CD4-positive, alpha-beta T cell treated with Interleukin-15 for 4 hours (primary cell): ENCODE results near the gene B3GALT4.
"Not testable (repeated sequence)": the region's sequence is repeated elsewhere in the genome, so short reads cannot be mapped to it uniquely, and the experiment has no call there.

Experiments
- DNase-seq: peaks from one replicate; pipeline ENCODE4 v3.0.0-alpha.2; 2020; ENCODE audit warnings: low spot score

B3GALT4 gene

GRCh38 chr6:33272275-33273128, 4.4 kb upstream of the B3GALT4 start:
- DNase-seq, result no peak

DNA sequence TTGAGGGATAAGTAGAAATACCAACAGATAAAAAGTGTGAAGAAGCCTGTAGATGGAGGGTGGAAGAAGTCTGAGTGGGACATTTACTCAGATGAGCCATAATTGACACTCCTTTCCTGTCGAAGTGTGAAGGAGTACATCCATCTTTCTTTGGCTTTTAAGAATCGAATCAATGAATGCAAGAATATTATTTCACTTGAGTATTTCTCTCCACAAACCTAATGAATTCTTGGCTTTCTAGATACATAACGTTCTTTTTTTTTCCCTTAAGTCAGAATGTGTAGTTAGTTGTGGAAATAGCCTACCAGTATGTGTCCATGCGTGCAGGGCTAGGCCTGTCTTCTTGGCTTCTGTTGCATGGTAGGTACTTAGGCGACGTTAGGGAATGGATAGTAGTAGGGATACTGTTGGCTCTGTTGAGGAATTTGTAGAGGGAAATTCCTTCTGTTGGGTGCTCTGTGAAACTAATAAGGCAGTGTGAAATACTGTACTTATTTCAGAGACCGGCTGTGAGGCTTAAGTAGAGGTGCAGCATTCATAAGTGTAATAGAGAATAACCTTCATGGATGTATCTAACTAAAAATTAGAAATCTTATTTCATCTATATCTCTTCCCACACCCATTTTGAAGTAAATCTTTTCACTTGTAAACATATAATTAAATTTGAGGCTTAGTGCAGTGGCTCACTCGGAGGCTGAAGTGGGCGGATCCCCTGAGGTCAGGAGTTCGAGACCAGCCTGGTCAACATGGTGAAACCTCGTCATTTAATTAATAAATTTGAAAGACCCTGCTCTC, 3.6 kb upstream of the B3GALT4 start:
- no peak for DNase-seq

DNA sequence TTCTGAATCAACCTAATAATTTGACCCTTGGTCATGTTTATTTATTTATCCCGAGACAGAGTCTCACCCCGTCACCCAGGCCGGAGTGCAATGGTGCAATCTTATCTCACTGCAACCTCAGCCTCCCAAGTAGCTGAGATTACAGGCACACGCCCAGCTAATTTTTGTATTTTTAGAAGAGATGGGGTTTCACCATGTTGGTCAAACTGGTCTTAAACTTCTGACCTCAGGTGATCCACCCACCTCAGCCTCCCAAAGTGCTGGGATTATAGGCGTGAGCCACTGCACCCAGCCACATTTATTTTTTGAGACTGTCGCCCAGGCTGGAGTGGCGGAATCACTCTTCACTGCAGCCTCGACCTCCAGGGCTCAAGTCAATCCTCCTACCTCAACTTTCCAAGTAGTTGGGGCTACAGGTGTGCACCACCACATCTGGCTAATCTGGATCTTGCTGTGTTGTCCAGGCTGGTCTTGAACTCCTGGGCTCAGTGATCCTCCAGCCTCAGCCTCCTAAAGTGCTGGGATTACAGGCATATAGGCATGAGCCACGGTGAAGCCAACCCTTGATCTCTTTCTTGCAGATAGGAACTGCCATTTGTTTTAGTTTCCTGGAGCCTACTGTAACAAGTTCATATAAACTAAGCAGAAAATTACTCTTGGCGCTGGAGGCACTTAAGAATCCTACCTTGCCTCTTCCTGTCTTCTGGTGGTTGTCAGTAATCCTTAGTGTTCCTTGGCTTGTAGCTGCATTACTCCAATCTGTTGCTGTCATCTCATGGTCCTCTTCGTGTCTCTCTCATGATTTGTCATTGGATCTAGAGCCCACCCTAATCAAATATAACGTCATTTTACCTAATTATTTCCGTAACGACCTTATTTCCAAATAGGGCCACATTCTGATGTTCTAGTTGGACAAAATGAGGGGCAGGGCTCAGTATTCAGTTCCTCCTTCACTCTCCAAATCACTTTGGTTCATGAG, 2.7 kb upstream of the B3GALT4 start:
- DNase-seq, result no peak

DNA sequence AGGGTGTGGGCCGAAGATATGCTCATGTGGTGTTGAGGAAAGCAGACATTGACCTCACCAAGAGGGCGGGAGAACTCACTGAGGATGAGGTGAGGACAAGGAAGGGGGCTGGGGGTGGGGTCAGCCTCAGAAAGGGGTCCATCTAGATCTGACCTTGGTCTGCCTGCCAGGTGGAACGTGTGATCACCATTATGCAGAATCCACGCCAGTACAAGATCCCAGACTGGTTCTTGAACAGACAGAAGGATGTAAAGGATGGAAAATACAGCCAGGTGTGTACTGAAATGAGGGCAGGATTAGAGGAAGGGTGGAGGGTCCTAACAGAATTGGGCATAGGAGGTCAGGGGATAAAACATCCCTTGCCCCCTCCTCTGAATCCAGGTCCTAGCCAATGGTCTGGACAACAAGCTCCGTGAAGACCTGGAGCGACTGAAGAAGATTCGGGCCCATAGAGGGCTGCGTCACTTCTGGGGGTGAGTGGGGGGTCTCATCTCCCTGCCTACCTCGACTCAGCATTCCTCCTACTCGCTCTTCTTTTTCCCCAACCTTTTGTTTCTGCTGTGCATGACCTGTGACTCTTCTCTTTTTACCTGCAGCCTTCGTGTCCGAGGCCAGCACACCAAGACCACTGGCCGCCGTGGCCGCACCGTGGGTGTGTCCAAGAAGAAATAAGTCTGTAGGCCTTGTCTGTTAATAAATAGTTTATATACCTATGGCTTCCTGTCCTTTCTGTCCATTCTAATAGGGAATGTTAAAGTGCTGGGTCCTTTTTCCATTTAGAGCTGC, 935 bp upstream of the B3GALT4 start:
- not testable (repeated sequence) for DNase-seq

GRCh38 chr6:33276581-33276863, 401 bp upstream of the B3GALT4 start:
- DNase-seq, result no peak

GRCh38 chr6:33277663-33278391, 904 bp downstream of the B3GALT4 start:
- DNase-seq, result peak; percentile 34

DNA sequence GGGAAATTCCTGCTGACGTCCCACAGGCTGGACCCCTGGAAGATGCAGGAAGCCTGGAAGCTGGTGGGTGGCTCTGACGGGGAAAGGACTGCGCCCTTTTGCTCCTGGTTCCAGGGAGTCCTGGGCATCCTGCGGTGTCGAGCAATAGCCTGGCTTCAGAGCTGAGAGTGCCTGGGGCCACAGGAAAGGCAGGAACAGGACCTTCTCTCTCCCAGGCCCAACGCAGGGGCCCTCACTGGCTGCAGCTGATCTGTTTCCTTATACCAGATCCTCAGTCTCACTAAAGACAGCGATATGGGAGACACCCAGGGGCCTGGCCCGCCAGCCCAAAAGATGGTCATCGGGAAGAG, 1.4 kb downstream of the B3GALT4 start:
- no peak for DNase-seq

DNA sequence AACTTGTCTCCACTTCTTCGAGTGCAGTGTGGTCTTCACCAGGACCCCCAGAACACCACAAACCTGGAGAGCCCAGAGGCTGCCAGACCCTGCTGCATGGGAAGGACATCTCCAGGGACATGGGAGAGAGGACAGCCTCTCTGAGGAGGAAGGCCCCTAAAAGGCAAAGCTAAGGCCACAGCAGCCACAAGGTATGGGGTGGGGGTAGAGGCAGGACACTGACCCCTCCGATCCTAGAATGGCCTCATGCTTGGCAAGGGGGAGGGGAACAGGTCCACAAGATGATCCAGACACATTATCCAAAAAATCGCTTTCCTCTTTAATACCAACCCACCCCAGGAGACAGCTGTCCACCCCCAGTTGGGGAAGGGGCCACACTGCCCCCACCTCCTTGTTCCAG, 1.9 kb downstream of the B3GALT4 start:
- no peak for DNase-seq

DNA sequence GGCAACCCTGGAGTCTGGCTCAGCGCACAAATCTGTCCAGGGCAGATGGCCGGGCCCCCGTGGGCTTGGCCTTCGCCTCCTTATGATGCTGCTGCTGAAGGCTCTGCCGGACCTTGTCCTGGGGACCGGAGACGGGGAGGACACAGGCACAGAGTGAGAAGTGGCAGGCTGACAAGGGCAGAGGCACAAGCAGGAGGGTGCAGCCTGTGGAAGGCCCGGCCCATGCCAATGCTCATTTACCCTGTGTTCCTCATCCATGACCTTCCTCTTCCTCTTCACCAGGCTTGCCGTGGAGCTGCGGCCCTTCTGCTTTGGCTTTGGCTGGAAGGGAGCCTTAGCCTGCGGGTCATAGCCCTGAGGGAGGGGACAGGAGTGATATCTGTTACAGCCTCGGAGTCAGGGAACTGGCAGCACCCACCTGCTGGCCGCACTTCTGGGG, 2.4 kb downstream of the B3GALT4 start:
- DNase-seq, result no peak

GRCh38 chr6:33279971-33280511, 3.1 kb downstream of the B3GALT4 start:
- DNase-seq, result no peak

- DNase-seq, result no peak
These were observed 3.6 kb downstream of the B3GALT4 start for GRCh38 chr6:33280539-33280938.

DNA sequence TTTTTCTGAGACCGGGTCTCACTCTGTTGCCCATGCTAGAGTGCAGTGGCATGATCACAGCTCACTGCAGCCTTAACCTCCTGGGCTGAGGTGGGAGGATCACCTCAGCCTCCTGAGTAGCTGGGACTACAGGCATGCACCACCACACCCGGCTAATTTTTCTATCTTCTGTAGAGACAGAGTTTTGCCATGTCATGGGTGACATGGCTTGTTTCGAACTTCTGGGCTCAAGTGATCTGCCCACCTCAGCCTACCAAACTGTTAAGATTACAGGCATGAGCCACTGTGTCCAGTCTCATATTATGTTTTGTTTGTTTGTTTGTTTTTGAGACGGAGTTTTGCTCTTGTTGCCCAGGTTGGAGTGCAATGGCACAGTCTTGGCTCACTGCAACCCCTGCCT, 8.3 kb downstream of the B3GALT4 start:
- DNase-seq, result not testable (repeated sequence)

GRCh38 chr6:33286946-33287914, 10.3 kb downstream of the B3GALT4 start:
- DNase-seq, result no peak

DNA sequence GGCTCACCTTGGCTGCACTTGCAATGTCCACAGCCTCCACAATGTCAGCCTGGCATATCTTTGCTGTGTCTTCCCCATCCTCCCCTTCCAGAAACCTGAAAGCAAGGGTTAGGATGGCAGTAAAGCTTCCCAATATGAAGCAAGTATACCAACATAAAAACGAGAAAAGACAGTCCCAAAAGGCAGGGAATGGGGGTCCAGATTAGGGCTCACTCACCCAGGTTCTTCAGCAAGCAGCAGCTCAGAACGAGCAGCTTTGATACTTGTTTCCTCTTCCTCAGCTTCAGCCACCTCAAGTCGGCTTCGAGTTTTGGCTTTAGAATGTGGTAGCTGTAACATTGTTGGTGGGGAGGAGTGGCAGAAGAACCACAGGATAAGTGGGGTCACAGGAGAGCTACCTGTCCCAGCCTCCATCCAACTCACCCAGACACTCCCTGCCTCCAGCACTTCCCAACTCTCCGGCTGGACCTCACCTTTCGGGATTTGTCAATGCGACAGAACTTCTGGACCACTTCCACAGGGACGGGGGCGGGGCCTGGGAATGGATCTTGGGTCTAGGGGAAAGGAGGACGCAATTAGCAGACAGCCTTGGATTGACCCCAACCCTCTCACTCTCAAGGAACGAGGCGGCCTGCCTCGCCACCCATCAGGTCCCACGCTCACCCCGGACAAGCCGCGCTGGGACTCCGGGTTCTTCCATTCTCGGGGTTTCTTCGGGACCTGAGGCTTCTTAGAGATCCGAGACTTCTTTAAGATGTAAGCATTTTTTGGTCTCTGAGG, 11.4 kb downstream of the B3GALT4 start:
- no peak for DNase-seq

DNA sequence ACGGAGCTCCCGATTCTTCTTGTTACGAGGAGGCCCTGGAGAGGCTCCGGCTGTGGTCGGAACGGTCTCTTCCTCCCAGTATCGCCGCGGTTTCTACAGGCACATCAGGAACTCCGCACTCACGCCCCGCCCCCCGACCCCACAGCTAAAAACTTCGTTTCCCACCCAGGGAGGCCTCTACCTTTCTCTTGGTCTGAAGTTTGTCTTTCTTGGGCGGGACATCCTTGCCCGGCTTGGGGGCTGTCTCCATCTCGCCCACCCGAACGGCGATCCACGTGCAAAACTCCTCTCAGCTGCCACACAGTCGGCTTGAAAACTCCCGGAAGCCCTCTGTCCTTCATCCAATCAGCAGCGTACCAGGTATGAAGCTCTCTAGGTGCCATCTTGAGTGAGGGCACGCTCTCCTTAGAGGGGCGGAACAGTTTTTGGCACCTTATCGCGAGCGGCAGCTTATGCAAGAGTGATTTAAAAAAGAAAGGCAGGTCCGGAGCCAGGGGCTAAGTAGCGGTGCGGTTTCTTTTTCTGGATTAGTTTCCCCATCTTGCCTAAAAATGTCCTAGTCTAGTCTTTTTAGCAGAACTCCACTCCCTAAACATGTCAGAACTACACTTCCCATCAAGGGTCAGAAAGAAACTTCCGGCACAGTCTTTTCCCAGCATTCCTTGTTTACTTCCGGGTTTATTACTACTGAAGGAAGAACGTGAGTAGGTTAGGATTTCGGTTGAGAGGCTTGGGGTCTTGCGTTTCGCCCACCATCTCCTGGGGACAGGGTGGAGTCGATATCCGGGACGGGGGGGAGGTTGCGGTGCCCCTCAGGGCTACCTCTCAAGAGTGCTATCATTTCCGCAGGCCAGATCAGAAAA, 12.2 kb downstream of the B3GALT4 start, which contains the start of the genes PFDN6 and WDR46:
Gene PFDN6, plus strand, starts transcription at position 681 of the 863 bp plus-strand sequence. CDS start 256 bp downstream, outside the sequence.
Gene WDR46, minus strand, starts transcription at position 319 of the 863 bp plus-strand sequence. Its CDS starts 69 bp downstream, at position 250.
- DNase-seq, result peak; percentile 85

DNA sequence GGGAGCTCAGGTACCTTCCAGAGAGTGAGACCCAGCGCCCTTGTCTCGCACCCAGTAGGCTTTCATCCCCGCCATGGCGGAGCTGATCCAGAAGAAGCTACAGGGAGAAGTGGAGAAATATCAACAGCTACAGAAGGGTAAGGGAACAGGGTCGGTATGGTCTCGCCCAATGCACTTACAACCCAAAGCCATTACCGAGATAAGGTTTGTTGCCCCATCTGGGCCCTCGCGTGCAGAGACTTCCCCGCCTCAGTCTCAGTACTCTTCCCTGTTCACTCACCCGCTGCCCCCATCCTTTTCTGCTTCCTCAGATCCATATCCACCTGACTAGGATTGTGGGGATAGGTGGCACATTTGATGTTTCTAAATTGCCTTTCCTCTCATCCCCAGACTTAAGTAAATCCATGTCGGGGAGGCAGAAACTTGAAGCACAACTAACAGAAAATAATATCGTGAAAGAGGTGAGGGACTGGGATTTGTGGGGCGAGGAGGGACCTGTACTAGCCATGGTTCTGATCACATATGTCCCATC, 12.9 kb downstream of the B3GALT4 start:
- no peak for DNase-seq

- DNase-seq, result no peak
These were observed 13.5 kb downstream of the B3GALT4 start for GRCh38 chr6:33290459-33290858.
